Stimulated activated CD4-positive, alpha-beta T cell treated with anti-CD3 and anti-CD28 coated beads, TNF-alpha, amount 100 ng/mL, for 1 hour (primary cell): Measurements from ENCODE around the gene SCG3.
"Not testable (repeated sequence)": the region's sequence is repeated elsewhere in the genome, so short reads cannot be mapped to it uniquely, and the experiment has no call there.

Source experiments
- DNase-seq, 3 donors: peaks; one replicate each; pipeline ENCODE4 v3.0.0-alpha.2; 2020; ENCODE audit warnings: low read depth in 3 of 3, low spot score in 1 of 3

SCG3 gene

GRCh38 chr15:51681303-51681963 is at the start of gene SCG3:
TSS of gene SCG3 (plus strand) at chr15:51681503. CDS start at chr15:51681756, 253 bp downstream.
- peak; percentile 5 to 36 (median 7) for DNase-seq

DNA sequence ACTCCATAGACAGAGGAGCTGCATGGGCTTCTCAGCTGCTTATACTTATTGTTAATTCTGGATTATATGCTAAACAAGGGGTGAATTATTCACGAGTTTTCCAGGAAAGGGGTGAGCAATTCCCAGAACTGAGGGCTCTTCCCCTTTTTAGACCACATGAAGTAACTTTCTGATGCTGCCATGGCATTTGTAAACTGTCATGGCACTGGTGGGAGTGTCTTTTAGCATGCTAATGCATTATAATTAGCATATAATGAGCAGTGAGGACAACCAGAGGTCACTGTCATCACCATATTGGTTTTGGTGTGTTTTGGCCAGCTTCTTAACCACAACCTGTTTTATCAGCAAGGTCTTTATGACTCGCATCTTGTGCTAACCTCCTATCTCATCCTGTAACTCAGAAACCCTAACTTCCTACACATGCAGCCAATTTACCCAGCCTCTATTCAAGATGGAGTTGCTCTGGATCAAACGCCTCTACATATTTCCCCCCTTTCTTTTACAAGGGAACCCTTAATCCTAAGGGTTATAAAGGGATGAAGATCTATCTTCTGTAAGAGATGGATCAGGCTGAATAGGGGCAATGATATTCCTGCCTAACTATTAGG is 46.6 kb upstream of the SCG3 start:
- no peak for DNase-seq

- no peak for DNase-seq
Observed at GRCh38 chr15:51641490-51642130, 39.7 kb upstream of the SCG3 start.

GRCh38 chr15:51642696-51643095 is 38.6 kb upstream of the SCG3 start:
- DNase-seq: no peak

GRCh38 chr15:51647128-51647562 is 34.2 kb upstream of the SCG3 start:
- DNase-seq: no peak

- not testable (repeated sequence) for DNase-seq
Observed at GRCh38 chr15:51648101-51648500, 33.2 kb upstream of the SCG3 start.

GRCh38 chr15:51648643-51649042 is 32.7 kb upstream of the SCG3 start:
- not testable (repeated sequence) for DNase-seq

GRCh38 chr15:51649659-51650521 is 31.4 kb upstream of the SCG3 start:
- peak in 2 of 3 donors; percentile 6 to 13 for DNase-seq

- no peak for DNase-seq
Observed at GRCh38 chr15:51652084-51652668, 29.1 kb upstream of the SCG3 start.

- DNase-seq: not testable (repeated sequence)
Observed at GRCh38 chr15:51655401-51656057, 25.8 kb upstream of the SCG3 start.

- no peak for DNase-seq
Observed at GRCh38 chr15:51658664-51659063, 22.6 kb upstream of the SCG3 start.

- DNase-seq: no peak
Observed at GRCh38 chr15:51661072-51661471, 20.2 kb upstream of the SCG3 start.

GRCh38 chr15:51667478-51667877 is 13.8 kb upstream of the SCG3 start:
- DNase-seq: no peak

DNA sequence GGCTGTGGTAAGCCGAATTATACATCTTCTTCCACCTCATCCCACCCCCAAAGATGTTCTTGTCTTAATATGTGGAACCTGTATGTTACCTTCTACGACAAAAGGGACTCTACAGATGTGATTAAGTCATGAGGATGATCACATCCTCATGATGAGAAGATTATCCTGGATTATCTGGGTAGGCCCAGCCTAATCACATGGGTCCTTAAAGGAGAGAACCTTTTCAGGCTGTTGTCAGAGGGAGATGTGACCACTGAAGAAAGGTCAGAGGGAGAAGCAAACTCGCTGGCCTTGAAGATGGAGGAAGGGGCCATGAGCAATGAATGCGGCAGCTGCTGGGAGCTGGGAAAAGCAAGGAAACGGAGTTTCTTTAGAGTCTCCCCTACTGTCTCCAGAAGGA is 12.9 kb upstream of the SCG3 start:
- DNase-seq: no peak

- DNase-seq: no peak
Observed at GRCh38 chr15:51669381-51669780, 11.9 kb upstream of the SCG3 start.

DNA sequence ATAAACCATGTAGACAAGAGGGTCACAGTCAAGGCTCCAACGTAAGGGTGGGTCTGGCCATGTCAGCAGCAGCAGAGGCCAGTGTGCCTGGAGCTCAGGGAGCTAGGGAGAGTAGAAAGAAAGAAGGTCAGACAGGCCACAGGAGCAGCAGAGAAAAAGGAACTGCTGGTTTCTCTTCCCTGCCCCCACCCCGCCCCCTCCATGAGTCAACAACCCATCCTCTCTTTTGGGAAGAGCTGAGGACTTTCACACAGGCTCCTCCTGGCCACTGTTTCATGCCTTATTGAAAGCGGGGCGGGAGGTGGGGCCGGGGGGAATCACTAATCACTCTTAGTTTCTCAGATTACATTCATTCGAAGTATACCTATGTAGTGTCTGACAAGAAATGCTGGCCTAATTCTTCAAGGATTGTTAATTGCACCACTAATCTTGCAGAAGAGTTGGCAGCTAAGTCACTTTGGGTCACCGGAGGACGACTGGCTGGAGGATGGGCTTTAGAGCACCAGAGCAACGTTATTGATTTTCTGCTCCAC is 9.1 kb upstream of the SCG3 start:
- no peak for DNase-seq

- DNase-seq: no peak
Observed at GRCh38 chr15:51672913-51673857, 8.1 kb upstream of the SCG3 start.

GRCh38 chr15:51675234-51675633 is 6.1 kb upstream of the SCG3 start:
- no peak for DNase-seq

DNA sequence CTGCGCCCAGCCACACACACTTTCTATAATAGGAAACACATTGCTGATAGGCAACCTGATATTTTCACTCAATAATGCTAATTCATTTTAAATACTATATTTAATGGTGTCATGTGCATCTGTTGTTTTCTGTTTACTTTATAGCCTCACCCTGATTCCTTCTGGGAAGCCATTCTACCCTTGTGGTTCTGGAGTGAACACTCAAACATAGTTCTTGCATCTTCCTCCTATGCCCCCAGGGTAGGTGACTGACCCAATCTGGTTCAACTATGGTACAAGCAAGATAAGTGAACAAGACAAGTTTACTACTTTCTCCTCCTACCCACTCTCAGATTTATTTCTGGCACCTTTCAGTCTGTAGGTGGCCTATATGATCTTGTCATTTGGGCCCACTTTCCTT is 4.3 kb upstream of the SCG3 start:
- no peak for DNase-seq
